Measurements from ENCODE around the gene PIP4K2C.

PIP4K2C gene

GRCh38 chr12:57620936-57621496 is 30.0 kb downstream of the PIP4K2C start:
- in situ Hi-C loops (cut with MboI; ENCODE audit: low sequenced_read_pairs, unreplicated experiment), result no loop called here
- TF ChIP-seq CTCF (IDR thresholded peaks at IDR 0.05; ENCODE audit: borderline replicate concordance, control extremely low read depth, extremely low read depth, insufficient read depth, missing control alignments), result no peak
- peak; percentile 60 for DNase-seq (ENCODE audit: low spot score)

- peak; percentile 87 for DNase-seq (ENCODE audit: low spot score)
- in situ Hi-C loops (cut with MboI; ENCODE audit: low sequenced_read_pairs, unreplicated experiment), result no loop called here
- TF ChIP-seq CTCF (IDR thresholded peaks at IDR 0.05; ENCODE audit: borderline replicate concordance, control extremely low read depth, extremely low read depth, insufficient read depth, missing control alignments), result peak; percentile 88
These were observed 30.7 kb downstream of the PIP4K2C start for GRCh38 chr12:57621497-57622292.

GRCh38 chr12:57622293-57623245 is 31.6 kb downstream of the PIP4K2C start:
- TF ChIP-seq CTCF (IDR thresholded peaks at IDR 0.05; ENCODE audit: borderline replicate concordance, control extremely low read depth, extremely low read depth, insufficient read depth, missing control alignments), result no peak
- DNase-seq (ENCODE audit: low spot score), result no peak
- in situ Hi-C loops (cut with MboI; ENCODE audit: low sequenced_read_pairs, unreplicated experiment), result no loop called here

DNA sequence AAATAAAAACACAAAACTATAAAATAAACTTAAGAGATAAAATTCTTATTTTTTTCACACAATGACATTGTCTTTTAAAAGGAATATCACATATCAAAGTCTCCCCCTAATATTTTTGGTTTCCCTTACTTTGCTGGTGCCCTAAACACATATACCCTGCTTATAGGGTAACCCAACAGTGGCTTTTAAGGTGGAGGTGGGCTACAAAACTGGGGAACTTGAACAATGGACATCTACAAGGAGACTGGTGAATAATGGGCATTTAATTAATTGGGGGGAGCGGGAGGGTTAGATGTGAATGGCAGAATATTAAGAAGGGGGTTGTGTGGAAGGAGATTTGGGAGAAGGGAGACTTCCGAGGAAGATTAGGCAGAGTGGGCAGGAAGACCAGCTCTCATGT is 32.4 kb downstream of the PIP4K2C start:
- no peak for DNase-seq (ENCODE audit: low spot score)
- in situ Hi-C loops (cut with MboI; ENCODE audit: low sequenced_read_pairs, unreplicated experiment), result no loop called here
- TF ChIP-seq CTCF (IDR thresholded peaks at IDR 0.05; ENCODE audit: borderline replicate concordance, control extremely low read depth, extremely low read depth, insufficient read depth, missing control alignments), result no peak

- DNase-seq (ENCODE audit: low spot score), result no peak
- no peak for TF ChIP-seq CTCF (IDR thresholded peaks at IDR 0.05; ENCODE audit: borderline replicate concordance, control extremely low read depth, extremely low read depth, insufficient read depth, missing control alignments)
- in situ Hi-C loops (cut with MboI; ENCODE audit: low sequenced_read_pairs, unreplicated experiment), result no loop called here
These were observed 32.9 kb downstream of the PIP4K2C start for GRCh38 chr12:57623811-57624390.

Data from GM13976 (cell line).